Body of pancreas (tissue), 4 donors: ENCODE results near the gene ADAMTS17. TPM values are rescaled to one million over a fixed set of nuclear protein-coding genes. Genes with fewer than 3 reads are reported as not detected.
A peak's percentile ranks its signal among the peaks of the same experiment; 100 is the strongest.

Experiments
- ATAC-seq: fragments of 150-250 bp; one replicate; pipeline ENCODE4 v1.9.1; 2016
- DNase-seq, 4 donors: peaks; one replicate each; pipeline ENCODE4 v3.0.0-alpha.2; 2019
- H3K27ac ChIP-seq, 4 donors: fragments of 200-600 bp; sonication (generic); 1 replicate in 3 of 4; 2 replicates in 1 of 4; pipeline versions ENCODE4 v1.5.1 to v1.6.1; 2016 to 2019; ENCODE audit warnings: mild to moderate bottlenecking in 1 of 4, mixed read lengths in 1 of 4, moderate library complexity in 1 of 4
- H3K27me3 ChIP-seq, 2 donors: fragments of 200-600 bp; sonication (generic); one replicate each; pipeline ENCODE4 v1.6.0; 2016; ENCODE audit warnings: mild to moderate bottlenecking in 1 of 2
- H3K36me3 ChIP-seq, 2 donors: fragments of 200-600 bp; sonication (generic); replicated peaks in 1 of 2; 2 replicates each; pipeline ENCODE4 v1.5.1; 2016; ENCODE audit warnings: low read depth in 2 of 2; ENCODE audit not compliant: insufficient read depth in 1 of 2
- H3K4me1 ChIP-seq: fragments of 200-600 bp; sonication (generic); one replicate; pipeline ENCODE4 v1.6.0; 2016
- H3K4me3 ChIP-seq, 2 donors: fragments of 200-600 bp; sonication (generic); 1 replicate in 1 of 2; 2 replicates in 1 of 2; pipeline ENCODE4 v1.5.1; 2016 to 2019
- H3K9me3 ChIP-seq, 3 donors: fragments of 200-600 bp; sonication (generic); 1 replicate in 2 of 3; 2 replicates in 1 of 3; pipeline ENCODE4 v1.5.1; 2016
- CTCF ChIP-seq, 7 experiments: fragments of 450-650 bp in 4 of 7; fragments of 200-600 bp in 3 of 7; sonication (generic) in 3 of 7; IDR thresholded peaks; one replicate each; pipeline ENCODE4 v1.5.1; 2016 to 2019; ENCODE audit warnings: antibody characterized with exemption in 7 of 7
- POLR2A ChIP-seq, 3 donors: fragments of 450-650 bp; IDR thresholded peaks; one replicate each; pipeline ENCODE4 v1.6.1; 2016; ENCODE audit warnings: antibody characterized with exemption in 3 of 3, mild to moderate bottlenecking in 2 of 3
- WGBS, 2 donors: methylation state at CpG; one replicate each; pipeline ENCODE4 v1.1.5; 2017; 5-methylcytosine and 5-hydroxymethylcytosine counted together
- intact Hi-C: fragments of 100-400 bp; cut with DNase I; formaldehyde crosslinking; loops from one replicate; pipeline ENCODE4 v1.15.1; 2023
- total RNA-seq, 2 donors: library from RNA; depleted of rRNA; stranded (reverse); fragments of >200 nt; gene quantifications; one replicate each; pipeline ENCODE4 v1.1.0, GENCODE V29; 2016

The ADAMTS17 gene
- total RNA-seq, 2 donors from 2014 or later = 24.6 to 26.0 TPM

DNA sequence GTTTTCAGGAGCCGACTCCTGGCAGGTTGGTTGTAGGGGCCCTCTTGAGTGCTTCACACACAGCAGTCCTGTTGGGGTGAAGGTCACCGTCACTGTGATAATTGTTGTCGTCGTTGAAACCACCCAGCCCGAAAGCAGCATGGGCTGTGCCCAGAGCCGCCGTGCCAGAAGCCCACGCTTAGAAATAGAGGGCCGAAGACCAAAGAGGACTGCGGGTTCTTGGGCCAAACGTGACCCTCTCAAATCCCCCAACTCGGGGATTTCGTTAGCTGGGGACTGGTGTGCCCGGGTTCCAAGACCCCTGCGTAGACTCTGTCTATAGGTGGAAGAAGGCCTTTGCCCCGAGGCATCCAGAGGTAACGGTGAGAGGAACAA lies 7.5 kb upstream of the ADAMTS17 start:
- Histone ChIP-seq H3K4me3 (no peak overlapping the region), H3K27me3 (no peaks in the 10 kb centered on the region), H3K27ac (peak overlapping the region; percentile 94 to 98 (median 96)), H3K36me3 (no peaks in the 10 kb centered on the region), H3K4me1 (peaks cover 17% of the 10 kb centered on the region), H3K9me3 (no peaks in the 10 kb centered on the region)
- intact Hi-C loops = no loop called here
- 18 to 31% methylated on average over 13 to 17 of the region's 17 CpGs for WGBS, 2 donors
- ATAC-seq (no peak), DNase-seq (no peak)
- TF ChIP-seq CTCF (IDR thresholded peaks at IDR 0.05) (no peak), POLR2A (IDR thresholded peaks at IDR 0.05) (no peak)

GRCh38 chr15:100348578-100348977 lies 6.8 kb upstream of the ADAMTS17 start:
- H3K36me3 ChIP-seq = no peaks in the 10 kb centered on the region
- no peak for DNase-seq
- H3K27me3 ChIP-seq = no peaks in the 10 kb centered on the region
- WGBS, 2 donors = 93 to 94% methylated on average over 8 of the region's 8 CpGs
- no peak overlapping the region for H3K27ac ChIP-seq
- H3K4me3 ChIP-seq = no peak overlapping the region
- ATAC-seq = no peak
- no peaks in the 10 kb centered on the region for H3K9me3 ChIP-seq
- TF ChIP-seq CTCF (IDR thresholded peaks at IDR 0.05) = no peak
- TF ChIP-seq POLR2A (IDR thresholded peaks at IDR 0.05) = no peak
- intact Hi-C loops = no loop called here
- peaks cover 17% of the 10 kb centered on the region for H3K4me1 ChIP-seq

DNA sequence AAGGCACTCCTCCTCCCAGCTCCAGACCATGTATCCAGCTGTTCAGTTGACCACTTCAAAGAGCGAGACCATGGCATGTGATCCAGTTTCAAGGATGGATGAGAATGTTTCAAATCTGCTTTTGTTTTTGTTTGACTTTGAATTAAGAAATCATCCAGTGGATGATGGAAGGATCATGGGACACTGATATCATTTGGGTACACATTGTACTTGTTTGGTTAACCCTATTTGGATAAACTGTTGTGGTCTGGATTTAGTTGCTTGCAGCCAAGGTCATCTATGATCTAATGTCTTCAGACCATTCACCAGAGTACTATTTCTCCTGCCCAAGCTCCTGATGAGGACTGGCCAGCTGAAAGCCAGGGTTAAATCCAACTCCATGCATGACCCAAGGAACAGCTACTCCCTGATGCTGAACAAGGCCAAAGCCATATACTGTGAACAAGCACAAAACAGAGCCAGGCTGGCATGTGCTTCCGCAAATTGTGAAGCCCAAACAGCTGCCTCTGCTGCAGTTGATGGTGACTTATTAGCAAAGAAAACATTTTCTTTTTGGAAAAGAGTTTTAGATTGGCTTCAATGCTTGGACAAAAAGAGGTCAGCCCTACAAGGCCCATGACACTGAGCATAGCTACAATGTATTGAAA lies 5.2 kb upstream of the ADAMTS17 start:
- Histone ChIP-seq H3K9me3 (no peaks in the 10 kb centered on the region), H3K27me3 (no peaks in the 10 kb centered on the region), H3K4me3 (no peak overlapping the region), H3K36me3 (no peaks in the 10 kb centered on the region), H3K27ac (no peak overlapping the region), H3K4me1 (peaks cover 22% of the 10 kb centered on the region)
- DNase-seq = no peak
- no peak for TF ChIP-seq POLR2A (IDR thresholded peaks at IDR 0.05)
- TF ChIP-seq CTCF (IDR thresholded peaks at IDR 0.05) = no peak
- intact Hi-C loops = no loop called here
- WGBS, 2 donors = 36 to 100% methylated on average over 2 of the region's 2 CpGs
- no peak for ATAC-seq

DNA sequence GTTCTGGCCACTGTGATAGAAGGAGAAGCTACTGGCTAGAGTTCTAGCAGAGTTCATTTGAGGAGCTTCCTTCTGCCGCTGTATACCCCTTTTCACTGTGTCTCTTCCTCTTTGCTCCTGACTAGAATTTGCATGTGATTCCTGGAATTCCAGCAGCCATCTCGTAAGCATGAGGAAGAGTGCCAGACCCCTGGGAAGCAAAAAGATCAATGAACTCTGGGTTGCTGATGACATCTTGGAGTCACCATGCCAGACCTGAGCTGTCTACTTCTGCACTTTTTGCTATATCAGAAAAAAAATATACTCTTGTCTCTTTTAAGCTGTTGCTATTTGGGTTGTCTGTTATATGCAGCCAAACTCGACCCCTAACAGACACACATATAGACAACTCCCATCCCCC lies 3.7 kb upstream of the ADAMTS17 start:
- ATAC-seq (no peak), DNase-seq (no peak)
- no peaks in the 10 kb centered on the region for H3K36me3 ChIP-seq
- no peak overlapping the region for H3K4me3 ChIP-seq
- H3K27me3 ChIP-seq = no peaks in the 10 kb centered on the region
- 67 to 70% methylated on average over 3 of the region's 3 CpGs for WGBS, 2 donors
- intact Hi-C loops = no loop called here
- TF ChIP-seq POLR2A (IDR thresholded peaks at IDR 0.05) (no peak), CTCF (IDR thresholded peaks at IDR 0.05) (no peak)
- H3K9me3 ChIP-seq = no peaks in the 10 kb centered on the region
- H3K27ac ChIP-seq = no peak overlapping the region
- H3K4me1 ChIP-seq = peaks cover 21% of the 10 kb centered on the region

DNA sequence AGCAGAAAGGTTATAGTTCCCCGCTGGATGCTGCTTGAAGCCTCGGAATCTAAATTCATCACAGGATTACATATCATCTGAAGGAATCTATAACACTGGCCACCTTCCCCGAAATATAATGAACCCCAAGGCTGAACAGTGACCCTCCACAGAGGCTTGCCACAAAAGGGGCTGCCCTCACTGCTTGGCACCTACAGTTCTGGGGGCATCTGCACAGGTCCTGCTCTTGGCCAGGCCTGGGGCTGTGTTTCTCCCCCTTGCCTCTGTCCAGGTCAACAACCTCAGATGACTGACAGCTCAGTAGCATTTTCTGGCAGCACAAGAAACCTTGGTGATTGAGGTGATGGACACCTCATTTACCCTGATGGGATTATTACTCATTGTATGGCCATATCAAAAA lies 1.5 kb upstream of the ADAMTS17 start:
- H3K36me3 ChIP-seq = no peaks in the 10 kb centered on the region
- no peak overlapping the region for H3K27ac ChIP-seq
- no peak overlapping the region for H3K4me3 ChIP-seq
- intact Hi-C loops = no loop called here
- H3K9me3 ChIP-seq = no peaks in the 10 kb centered on the region
- ATAC-seq (no peak), DNase-seq (no peak)
- peaks cover 29% of the 10 kb centered on the region for H3K4me1 ChIP-seq
- no peak for TF ChIP-seq CTCF (IDR thresholded peaks at IDR 0.05)
- no peak for TF ChIP-seq POLR2A (IDR thresholded peaks at IDR 0.05)
- 90 to 94% methylated on average over 3 of the region's 3 CpGs for WGBS, 2 donors
- H3K27me3 ChIP-seq = no peaks in the 10 kb centered on the region
